Activated CD4-positive, alpha-beta T cell treated with anti-CD3 and anti-CD28 coated beads for 36 hours (primary cell): ENCODE measurements around the gene CIB2. TPM values are rescaled to one million over a fixed set of nuclear protein-coding genes. Genes with fewer than 3 reads are reported as not detected.

ENCODE experiments used
- ATAC-seq: fragments of 200-7000 bp; cut with Tn5 transposase; one replicate; pipeline ENCODE4 v1.10.0; 2021; ENCODE audit warnings: mild to moderate bottlenecking, moderate library complexity
- CTCF ChIA-PET: fragments of 350-600 bp; sonication (Branson Sonifier 250); formaldehyde crosslinking; loops from one replicate; lab custom pipeline; 2021; ENCODE audit warnings: antibody characterized with exemption; lab: Charles Lee
- POLR2A ChIA-PET: fragments of 350-600 bp; sonication (Branson Sonifier 250); formaldehyde crosslinking; loops from one replicate; lab custom pipeline; 2021; ENCODE audit warnings: antibody characterized with exemption, inconsistent platforms; lab: Charles Lee
- DNase-seq: peaks from one replicate; pipeline ENCODE4 v3.0.0-alpha.2; 2020
- H3K27ac Mint-ChIP-seq: one replicate; pipeline ENCODE4 v1.8.0; 2021; ENCODE audit warnings: mixed read lengths
- H3K27me3 Mint-ChIP-seq: one replicate; pipeline ENCODE4 v1.8.0; 2021; ENCODE audit warnings: mixed read lengths
- H3K36me3 Mint-ChIP-seq: one replicate; pipeline ENCODE4 v1.8.0; 2021; ENCODE audit warnings: low read depth, mixed read lengths
- H3K4me1 Mint-ChIP-seq: one replicate; pipeline ENCODE4 v1.8.0; 2021; ENCODE audit warnings: mixed read lengths
- H3K4me3 Mint-ChIP-seq: one replicate; pipeline ENCODE4 v1.8.0; 2021; ENCODE audit warnings: mild to moderate bottlenecking, moderate library complexity, mixed read lengths
- H3K9me3 Mint-ChIP-seq: one replicate; pipeline ENCODE4 v1.8.0; 2021; ENCODE audit warnings: low read depth, mixed read lengths
- intact Hi-C, 2 experiments: fragments of 100-400 bp; cut with DNase I in 1 of 2; cut with micrococcal nuclease in 1 of 2; formaldehyde crosslinking; loops; one replicate each; pipeline versions ENCODE4 v1.14.2 to v1.15.1; 2022 to 2024; cut with DNase I, micrococcal nuclease
- total RNA-seq, 2 experiments: library from RNA; stranded (reverse); gene quantifications; one replicate each; pipeline ENCODE4 v1.2.3, GENCODE V29; 2021

CIB2 gene
- total RNA-seq, 2 experiments from 2014 or later, result 0.91 to 1.2 TPM

- Mint-ChIP-seq H3K27ac (no peak overlapping the region), H3K4me3 (no peak overlapping the region), H3K27me3 (no peaks in the 10 kb centered on the region), H3K4me1 (peaks cover 12% of the 10 kb centered on the region), H3K9me3 (no peaks in the 10 kb centered on the region), H3K36me3 (no peaks in the 10 kb centered on the region)
- ATAC-seq, result no peak
- ChIA-PET CTCF (interaction anchor here (0.6 to 1.8 kb wide), 3 partner anchors 26 to 323 kb away, joined by 3 to 5 read pairs (median 3); no protein-coding TSS in a partner anchor), POLR2A (no interaction called here)
- intact Hi-C loops, result no loop called here
- DNase-seq, result no peak
Measured at GRCh38 chr15:78083687-78084448, 47.4 kb downstream of the CIB2 start.

GRCh38 chr15:78083186-78083585 is 48.1 kb downstream of the CIB2 start:
- ChIA-PET POLR2A (no interaction called here), CTCF (interaction anchor here (0.6 to 1.8 kb wide), 3 partner anchors 27 to 117 kb away, joined by 3 to 5 read pairs (median 4); no protein-coding TSS in a partner anchor)
- Mint-ChIP-seq H3K9me3 (no peaks in the 10 kb centered on the region), H3K27me3 (no peaks in the 10 kb centered on the region), H3K4me1 (peaks cover 15% of the 10 kb centered on the region), H3K36me3 (no peaks in the 10 kb centered on the region), H3K27ac (no peak overlapping the region), H3K4me3 (no peak overlapping the region)
- intact Hi-C loops, result no loop called here
- DNase-seq (no peak), ATAC-seq (no peak)

GRCh38 chr15:78082743-78083110 is 48.5 kb downstream of the CIB2 start:
- Mint-ChIP-seq H3K27ac (no peak overlapping the region), H3K4me1 (peaks cover 17% of the 10 kb centered on the region), H3K9me3 (no peaks in the 10 kb centered on the region), H3K36me3 (no peaks in the 10 kb centered on the region), H3K27me3 (no peaks in the 10 kb centered on the region), H3K4me3 (no peak overlapping the region)
- CTCF ChIA-PET, result interaction anchor here (0.9 to 1.8 kb wide), 2 partner anchors 28 to 116 kb away, joined by 4 to 5 read pairs; no protein-coding TSS in a partner anchor
- DNase-seq, result no peak
- POLR2A ChIA-PET, result no interaction called here
- intact Hi-C loops, result no loop called here
- no peak for ATAC-seq

- no peak overlapping the region for H3K4me3 Mint-ChIP-seq
- H3K27ac Mint-ChIP-seq, result peak overlapping the region; percentile 52
- no peaks in the 10 kb centered on the region for H3K27me3 Mint-ChIP-seq
- ATAC-seq, result peak; percentile 37
- intact Hi-C loops, result no loop called here
- POLR2A ChIA-PET, result no interaction called here
- H3K36me3 Mint-ChIP-seq, result no peaks in the 10 kb centered on the region
- H3K9me3 Mint-ChIP-seq, result no peaks in the 10 kb centered on the region
- peaks cover 17% of the 10 kb centered on the region for H3K4me1 Mint-ChIP-seq
- DNase-seq, result peak; percentile 21
- CTCF ChIA-PET, result interaction anchor here (0.9 to 1.8 kb wide), 5 partner anchors 14 to 123 kb away, joined by 3 to 5 read pairs (median 4); no protein-coding TSS in a partner anchor
Measured at GRCh38 chr15:78082106-78082742, 49.0 kb downstream of the CIB2 start.

GRCh38 chr15:78080088-78080460 is 51.2 kb downstream of the CIB2 start:
- Mint-ChIP-seq H3K9me3 (no peaks in the 10 kb centered on the region), H3K36me3 (peaks cover 5% of the 10 kb centered on the region), H3K27me3 (no peaks in the 10 kb centered on the region), H3K27ac (peak overlapping the region; percentile 1), H3K4me1 (peaks cover 27% of the 10 kb centered on the region), H3K4me3 (no peak overlapping the region)
- CTCF ChIA-PET, result interaction anchor here (1.5 kb wide), 1 partner anchor 11 kb away, joined by 3 read pairs; no protein-coding TSS in a partner anchor
- no peak for ATAC-seq
- POLR2A ChIA-PET, result no interaction called here
- no peak for DNase-seq
- intact Hi-C loops, result no loop called here

- no peak for ATAC-seq
- Mint-ChIP-seq H3K36me3 (peaks cover 8% of the 10 kb centered on the region), H3K9me3 (no peaks in the 10 kb centered on the region), H3K4me3 (no peak overlapping the region), H3K27me3 (no peaks in the 10 kb centered on the region), H3K4me1 (peaks cover 31% of the 10 kb centered on the region), H3K27ac (peak overlapping the region; percentile 1)
- POLR2A ChIA-PET, result interaction anchor here (0.6 kb wide), 1 partner anchor 220 kb away, joined by 9 read pairs; the partner anchor contains the start of gene SKIC8
- CTCF ChIA-PET, result interaction anchor here (0.7 to 1.5 kb wide), 3 partner anchors 10 to 75 kb away, joined by 3 to 4 read pairs (median 3); no protein-coding TSS in a partner anchor
- intact Hi-C loops, result loop anchor here in 1 of 2 experiments (10.0 kb wide), 1 partner anchor 655 kb away; the partner anchor contains the start of genes HMG20A and PEAK1
- DNase-seq, result no peak
Measured at GRCh38 chr15:78079298-78080087, 51.8 kb downstream of the CIB2 start.

GRCh38 chr15:78077871-78078210 is 53.4 kb downstream of the CIB2 start:
- Mint-ChIP-seq H3K27ac (peak overlapping the region; percentile 93), H3K36me3 (peaks cover 12% of the 10 kb centered on the region), H3K4me3 (peak overlapping the region; percentile 78), H3K9me3 (no peaks in the 10 kb centered on the region), H3K4me1 (peaks cover 42% of the 10 kb centered on the region), H3K27me3 (no peaks in the 10 kb centered on the region)
- DNase-seq (no peak), ATAC-seq (peak; percentile 8)
- CTCF ChIA-PET, result interaction anchor here (1.1 to 1.3 kb wide), 2 partner anchors 28 to 36 kb away, joined by 3 to 4 read pairs; no protein-coding TSS in a partner anchor
- POLR2A ChIA-PET, result no interaction called here
- intact Hi-C loops, result loop anchor here in 1 of 2 experiments (1.0 to 10.0 kb wide), 8 partner anchors 27 to 653 kb away; partner anchors contain the start of genes HMG20A, IDH3A, IREB2 and PEAK1

GRCh38 chr15:78077053-78077870 is 54.0 kb downstream of the CIB2 start, which contains the start of gene TBC1D2B:
Gene TBC1D2B, minus strand, starts transcription at chr15:78077711. Its CDS starts 59 bp downstream, at chr15:78077652.
- no peaks in the 10 kb centered on the region for H3K27me3 Mint-ChIP-seq
- peaks cover 44% of the 10 kb centered on the region for H3K4me1 Mint-ChIP-seq
- CTCF ChIA-PET, result interaction anchor here (1.1 kb wide), 1 partner anchor 27 kb away, joined by 4 read pairs; no protein-coding TSS in a partner anchor
- intact Hi-C loops, result loop anchor here in 1 of 2 experiments (1.0 to 10.0 kb wide), 8 partner anchors 26 to 652 kb away; partner anchors contain the start of genes HMG20A, IDH3A, IREB2 and PEAK1
- peak; percentile 76 for ATAC-seq
- POLR2A ChIA-PET, result no interaction called here
- H3K9me3 Mint-ChIP-seq, result no peaks in the 10 kb centered on the region
- peak within 1 kb of the TSS; percentile 93 for H3K27ac Mint-ChIP-seq
- peak within 1 kb of the TSS; percentile 95 for H3K4me3 Mint-ChIP-seq
- peaks cover 12% of the 10 kb centered on the region for H3K36me3 Mint-ChIP-seq
- DNase-seq, result peak; percentile 86

GRCh38 chr15:78076231-78077052 is 54.8 kb downstream of the CIB2 start:
- Mint-ChIP-seq H3K9me3 (no peaks in the 10 kb centered on the region), H3K36me3 (peaks cover 12% of the 10 kb centered on the region), H3K27me3 (no peaks in the 10 kb centered on the region), H3K27ac (peak overlapping the region; percentile 93), H3K4me1 (peaks cover 50% of the 10 kb centered on the region), H3K4me3 (peak overlapping the region; percentile 95)
- POLR2A ChIA-PET, result interaction anchor here (0.7 to 1.2 kb wide), 2 partner anchors 16 to 27 kb away, joined by 3 to 4 read pairs; no protein-coding TSS in a partner anchor
- DNase-seq, result peak; percentile 47
- CTCF ChIA-PET, result interaction anchor here (1.1 to 1.3 kb wide), 2 partner anchors 26 kb away, joined by 4 to 7 read pairs; no protein-coding TSS in a partner anchor
- peak; percentile 40 for ATAC-seq
- intact Hi-C loops, result loop anchor here in 1 of 2 experiments (1.0 to 10.0 kb wide), 8 partner anchors 26 to 652 kb away; partner anchors contain the start of genes HMG20A, IDH3A, IREB2 and PEAK1
